Head of caudate nucleus (tissue), 42 donors: ENCODE measurements around the gene ATXN7L3.

Experiments used
- DNase-seq, 42 donors: peaks; one replicate each; pipeline versions ENCODE4 v3.0.0 to v3.0.0-alpha.2; 2020 to 2021; ENCODE audit warnings: mixed read lengths in 7 of 42
- intact Hi-C: fragments of 100-400 bp; cut with DNase I; formaldehyde crosslinking; loops from one replicate; pipeline ENCODE4 v1.15.0; 2022

The ATXN7L3 gene

GRCh38 chr17:44206825-44207155 is 7.1 kb upstream of the ATXN7L3 start:
- intact Hi-C loops = no loop called here
- DNase-seq = no peak

DNA sequence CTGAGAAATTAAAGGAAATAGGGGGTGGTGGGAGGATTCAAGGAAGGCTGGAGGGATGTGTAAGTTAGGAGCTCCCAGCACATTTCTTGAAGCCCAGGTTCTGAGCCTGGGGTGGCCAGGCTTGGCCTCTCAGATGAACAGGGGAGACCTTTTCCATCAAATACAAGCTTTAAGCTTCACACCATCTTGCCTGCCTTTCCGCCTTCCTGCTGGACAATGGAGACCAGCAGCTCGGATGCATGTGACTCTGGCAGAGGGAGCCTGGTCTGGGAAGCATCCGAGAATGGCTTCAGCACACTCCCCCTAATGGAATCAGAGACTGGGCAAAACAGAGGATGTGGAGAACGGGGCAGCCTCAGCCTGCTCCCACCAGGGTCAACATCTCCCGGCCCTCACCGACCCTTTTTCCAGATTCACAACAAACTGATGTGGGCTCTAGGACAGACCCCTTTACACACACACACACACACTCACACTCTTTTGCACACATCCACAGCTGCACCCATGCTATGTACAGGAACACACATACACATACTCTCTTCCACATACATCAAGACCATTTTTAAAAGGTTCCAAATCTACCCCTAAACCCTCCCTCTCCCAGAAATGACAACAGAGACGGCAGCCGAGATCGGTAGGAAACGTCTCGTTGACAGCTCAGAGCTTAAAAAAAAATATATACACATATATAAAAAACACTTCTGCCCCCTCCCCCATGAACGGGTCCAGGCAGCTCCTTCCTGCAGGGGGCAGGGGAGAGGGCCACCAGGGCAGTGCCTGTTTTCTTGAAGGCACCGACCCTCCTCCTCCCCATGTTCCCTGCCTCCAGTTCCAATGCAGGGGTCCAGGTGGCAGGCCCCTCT is 6.5 kb upstream of the ATXN7L3 start:
- no peak for DNase-seq
- intact Hi-C loops = no loop called here

DNA sequence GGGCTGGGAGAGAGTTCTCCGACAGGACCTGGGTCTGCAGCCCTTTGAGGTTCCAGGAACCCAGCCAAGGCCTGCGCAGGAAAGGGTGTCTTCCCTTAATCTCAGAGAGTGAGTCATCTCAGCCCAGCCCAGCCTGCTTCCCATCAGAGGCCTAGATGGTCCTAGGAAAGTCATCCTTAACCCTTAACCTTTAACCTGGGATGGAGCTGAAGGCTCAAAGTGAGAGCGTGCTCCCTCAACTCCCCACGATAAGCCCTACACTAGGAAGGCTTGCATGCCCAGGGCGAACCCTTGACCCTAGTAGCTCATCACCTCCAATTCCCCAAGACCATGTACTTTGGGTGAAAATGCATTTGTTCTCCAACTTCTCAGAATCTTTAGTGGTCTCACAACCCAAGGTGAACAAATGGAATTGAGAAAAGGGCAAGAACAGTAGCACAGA is 4.8 kb upstream of the ATXN7L3 start:
- no peak for DNase-seq
- intact Hi-C loops = no loop called here

DNA sequence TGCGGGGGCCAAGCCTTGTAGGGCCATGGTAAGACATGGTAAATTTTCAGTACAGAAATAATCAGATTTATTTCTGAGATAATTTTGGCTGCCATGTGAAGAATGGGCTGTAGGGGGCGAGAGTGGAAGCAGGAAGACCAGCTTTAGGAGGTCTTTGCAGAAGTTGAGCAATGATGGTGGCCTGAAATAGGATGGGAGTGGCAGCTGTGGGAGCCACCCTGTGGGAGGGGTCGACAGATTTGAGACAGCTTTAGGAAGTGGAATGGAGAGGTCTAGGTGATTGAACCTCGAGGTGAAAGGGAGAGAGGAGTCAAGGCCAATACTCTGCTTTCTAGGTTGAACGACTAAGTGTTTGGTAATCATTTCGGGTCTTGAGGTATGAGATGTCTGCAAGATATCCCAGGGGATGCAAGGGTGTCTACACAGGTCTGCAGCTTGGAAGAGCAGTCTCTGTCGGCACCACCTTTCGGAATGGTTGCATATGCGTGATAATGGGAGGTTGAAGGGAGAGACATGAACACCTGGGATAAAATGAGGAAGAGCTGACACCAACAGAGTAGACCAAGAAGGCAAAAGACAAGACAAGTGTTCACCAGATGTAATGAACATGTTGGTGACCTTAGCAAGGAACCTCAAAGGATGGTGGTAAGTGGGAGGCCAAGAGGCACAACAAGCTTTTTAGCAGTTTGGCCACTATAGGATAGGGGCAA is 4.2 kb upstream of the ATXN7L3 start:
- intact Hi-C loops = no loop called here
- DNase-seq = peak in 23 of 42 donors; percentile 20 to 76 (median 45)

DNA sequence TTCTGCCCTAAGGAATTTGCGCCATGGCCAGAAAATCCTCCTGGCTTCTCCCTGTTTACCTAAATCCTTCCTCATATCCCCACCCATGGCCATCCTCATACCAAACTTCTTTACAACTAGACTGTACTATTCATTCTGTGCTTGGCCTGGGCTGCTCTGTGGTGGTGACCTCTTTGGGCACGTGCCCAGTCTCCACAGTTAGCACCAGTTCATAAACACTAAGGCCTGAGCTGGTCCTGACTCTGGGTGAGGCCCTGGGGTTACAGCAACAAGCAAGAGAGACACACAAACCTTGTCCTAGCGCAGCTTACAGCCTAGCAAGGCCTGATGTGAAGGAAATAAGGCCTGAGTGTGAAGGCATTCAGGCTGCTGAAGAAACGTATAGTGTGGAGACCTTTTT is 3.1 kb upstream of the ATXN7L3 start:
- intact Hi-C loops = no loop called here
- DNase-seq = no peak

DNA sequence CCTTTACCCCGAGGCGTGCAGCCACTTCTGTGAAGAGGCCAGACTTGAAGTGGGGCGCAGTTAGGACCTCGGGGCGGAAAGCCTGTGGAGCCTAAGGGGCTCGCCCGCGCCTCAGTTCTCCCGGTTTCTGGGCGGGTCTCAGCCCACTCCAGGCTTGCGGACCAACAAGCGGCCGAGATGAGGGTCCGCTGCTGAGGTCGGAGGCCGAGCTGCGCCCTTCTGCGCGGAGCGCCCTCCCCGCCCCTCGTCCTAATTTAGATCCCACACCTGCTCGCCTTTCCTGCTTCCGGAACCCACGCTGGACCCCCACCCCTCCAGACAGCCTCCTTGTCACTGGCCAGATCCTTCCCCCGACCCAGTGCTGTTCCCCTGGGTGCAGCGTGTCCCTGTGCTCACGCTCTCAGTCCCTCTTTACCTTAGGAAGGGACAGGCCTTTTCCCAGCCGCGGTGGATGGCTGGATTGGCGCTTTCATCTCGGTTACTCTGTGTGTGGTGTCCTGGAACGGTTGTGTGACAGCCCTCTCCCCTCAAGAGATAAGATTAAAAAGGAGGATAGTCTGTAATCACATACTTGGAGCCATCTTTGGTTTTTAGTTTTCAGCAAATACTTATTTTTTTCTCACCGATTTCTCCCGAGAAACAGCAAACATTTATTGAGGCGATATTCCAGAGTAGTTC is 933 bp upstream of the ATXN7L3 start:
- peak in 9 of 42 donors; percentile 17 to 56 (median 27) for DNase-seq
- intact Hi-C loops = no loop called here

DNA sequence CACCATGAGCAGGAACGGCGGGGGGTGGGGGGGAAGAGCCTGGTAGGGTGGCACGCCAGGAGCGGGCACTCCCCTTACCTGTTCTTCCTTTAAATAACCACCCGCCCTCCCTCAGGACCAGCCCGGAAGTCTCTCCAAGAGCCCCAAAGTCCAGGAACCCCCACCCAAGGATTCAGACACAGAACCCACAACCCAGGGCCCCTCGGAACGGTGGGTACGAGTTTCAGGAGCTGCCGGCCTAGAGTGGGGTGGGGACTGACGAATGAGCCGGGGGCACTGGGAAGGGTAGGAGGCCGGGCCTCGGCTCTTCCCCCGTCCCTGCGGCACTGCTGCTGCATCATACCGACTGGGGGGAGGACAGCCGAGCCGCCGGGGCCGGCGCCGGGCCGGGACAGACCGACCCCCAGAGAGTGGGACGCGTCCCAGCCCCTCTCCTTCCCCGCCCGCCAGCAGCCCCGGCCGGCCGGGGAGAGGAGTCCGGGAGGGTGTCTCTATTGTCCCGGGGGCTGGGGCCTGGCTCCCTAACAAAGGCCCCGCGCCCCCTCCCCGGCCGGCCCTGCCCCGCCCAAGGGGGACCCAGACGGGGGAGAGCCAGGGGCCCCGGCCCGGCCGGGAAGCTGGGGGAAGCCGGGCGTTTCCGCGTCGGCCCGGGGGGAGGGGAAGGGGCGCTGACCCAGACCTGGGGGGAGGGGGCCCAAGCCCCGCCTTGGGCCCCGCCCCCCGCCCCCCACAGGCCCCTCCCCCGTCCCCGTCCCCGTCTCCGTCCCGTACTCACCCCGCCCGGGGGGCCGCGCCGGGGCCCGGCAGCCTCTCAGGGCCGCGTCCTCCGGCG is 747 bp downstream of the ATXN7L3 start:
- peak in 27 of 42 donors; percentile 17 to 68 (median 41) for DNase-seq
- intact Hi-C loops = no loop called here

DNA sequence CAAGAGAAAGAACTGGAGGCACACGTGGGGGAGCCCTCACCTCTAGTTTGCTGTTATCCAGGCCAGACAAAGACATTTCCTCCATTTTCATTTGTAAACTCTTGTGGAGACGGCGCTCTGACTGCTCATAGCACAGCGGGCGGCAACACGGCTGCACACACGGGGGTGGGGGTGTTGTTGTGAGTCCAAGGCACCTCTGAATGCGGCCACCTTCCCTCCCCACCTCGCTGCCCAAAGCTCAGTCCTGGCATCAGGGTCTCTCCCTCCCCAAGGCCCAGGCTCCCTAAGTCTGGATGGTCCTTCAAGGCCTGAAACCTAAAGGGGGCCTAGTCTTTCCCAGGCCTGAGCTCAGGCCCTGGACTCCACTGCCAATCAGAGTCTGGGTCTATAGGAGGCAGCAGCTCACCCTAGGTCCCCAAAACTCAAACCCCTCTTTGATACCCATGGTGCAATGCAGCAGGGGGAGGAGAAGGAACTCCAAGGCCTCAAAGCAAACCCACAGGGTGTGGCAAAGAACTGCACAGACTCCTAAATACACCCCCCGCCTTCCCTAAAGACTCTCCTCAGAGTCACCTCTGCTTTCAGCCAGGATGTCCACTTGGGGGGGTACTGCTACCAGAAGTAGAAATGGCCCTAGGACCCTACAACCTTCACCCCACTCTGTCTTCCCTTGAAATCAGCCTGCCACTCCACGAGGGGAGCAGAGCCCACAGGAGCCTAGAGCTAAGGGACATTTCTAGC is 1.5 kb downstream of the ATXN7L3 start:
- DNase-seq = peak in 19 of 42 donors; percentile 10 to 60 (median 38)
- intact Hi-C loops = no loop called here

- DNase-seq = no peak
- intact Hi-C loops = no loop called here
Measured at GRCh38 chr17:44197107-44197506, 2.6 kb downstream of the ATXN7L3 start.

GRCh38 chr17:44193326-44194084 is 6.2 kb downstream of the ATXN7L3 start:
- intact Hi-C loops = no loop called here
- DNase-seq = no peak

DNA sequence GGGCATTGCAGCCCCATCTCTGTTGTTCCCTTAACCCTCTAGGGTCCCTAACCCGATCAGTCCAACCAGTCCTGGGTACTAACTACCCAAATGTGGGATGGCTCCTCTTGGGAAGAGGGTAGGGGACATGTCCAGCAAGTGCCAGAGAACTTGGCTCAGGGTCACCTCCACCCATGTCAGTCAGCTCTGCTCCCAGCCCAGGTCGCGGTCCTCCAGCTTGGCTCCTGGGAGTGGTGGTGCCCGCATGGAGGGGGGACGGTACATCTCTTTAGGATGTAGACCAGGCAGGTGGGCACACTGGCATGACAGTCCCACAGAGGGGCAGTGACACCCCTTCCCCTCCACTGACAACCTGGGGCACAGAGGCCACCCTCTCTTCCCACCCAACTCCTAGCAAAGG is 6.9 kb downstream of the ATXN7L3 start:
- intact Hi-C loops = no loop called here
- no peak for DNase-seq

- no peak for DNase-seq
- intact Hi-C loops = no loop called here
Measured at GRCh38 chr17:44191941-44192496, 7.7 kb downstream of the ATXN7L3 start.

DNA sequence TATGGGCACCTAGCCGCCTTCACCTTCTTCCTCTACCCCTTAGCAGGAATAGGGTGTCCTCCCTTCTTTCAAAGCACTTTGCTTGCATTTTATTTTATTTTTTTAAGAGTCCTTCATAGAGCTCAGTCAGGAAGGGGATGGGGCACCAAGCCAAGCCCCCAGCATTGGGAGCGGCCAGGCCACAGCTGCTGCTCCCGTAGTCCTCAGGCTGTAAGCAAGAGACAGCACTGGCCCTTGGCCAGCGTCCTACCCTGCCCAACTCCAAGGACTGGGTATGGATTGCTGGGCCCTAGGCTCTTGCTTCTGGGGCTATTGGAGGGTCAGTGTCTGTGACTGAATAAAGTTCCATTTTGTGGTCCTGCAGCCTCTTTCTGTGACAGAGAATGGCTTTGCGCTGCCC is 8.3 kb downstream of the ATXN7L3 start:
- no peak for DNase-seq
- intact Hi-C loops = no loop called here

GRCh38 chr17:44190481-44190880 is 9.2 kb downstream of the ATXN7L3 start:
- no peak for DNase-seq
- intact Hi-C loops = no loop called here

DNA sequence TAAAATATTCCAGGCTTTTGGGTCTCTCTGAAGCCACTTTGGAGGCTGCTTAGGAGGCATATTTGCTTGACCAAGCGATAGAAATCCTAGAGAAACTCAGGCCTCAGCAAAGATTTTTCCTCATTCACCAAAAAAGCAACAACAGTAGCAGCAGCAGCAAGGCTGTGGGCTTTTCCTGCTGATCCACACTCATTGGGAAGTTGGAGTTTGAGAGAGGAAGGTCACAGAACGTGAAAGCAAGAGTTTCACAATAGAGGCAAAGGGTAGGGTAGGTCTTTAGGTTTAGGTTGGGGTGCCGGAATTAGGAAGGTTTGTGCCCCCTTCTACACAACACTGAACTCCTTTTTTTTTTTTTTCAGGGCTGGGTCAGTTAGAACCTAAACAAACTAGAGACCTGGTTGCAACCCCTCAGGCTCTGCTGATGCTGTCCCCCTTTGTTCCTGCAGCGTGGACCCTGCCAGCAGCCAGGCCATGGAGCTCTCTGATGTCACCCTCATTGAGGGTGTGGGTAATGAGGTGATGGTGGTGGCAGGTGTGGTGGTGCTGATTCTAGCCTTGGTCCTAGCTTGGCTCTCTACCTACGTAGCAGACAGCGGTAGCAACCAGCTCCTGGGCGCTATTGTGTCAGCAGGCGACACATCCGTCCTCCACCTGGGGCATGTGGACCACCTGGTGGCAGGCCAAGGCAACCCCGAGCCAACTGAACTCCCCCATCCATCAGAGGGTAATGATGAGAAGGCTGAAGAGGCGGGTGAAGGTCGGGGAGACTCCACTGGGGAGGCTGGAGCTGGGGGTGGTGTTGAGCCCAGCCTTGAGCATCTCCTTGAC is 10.9 kb downstream of the ATXN7L3 start:
- DNase-seq = no peak
- intact Hi-C loops = no loop called here

DNA sequence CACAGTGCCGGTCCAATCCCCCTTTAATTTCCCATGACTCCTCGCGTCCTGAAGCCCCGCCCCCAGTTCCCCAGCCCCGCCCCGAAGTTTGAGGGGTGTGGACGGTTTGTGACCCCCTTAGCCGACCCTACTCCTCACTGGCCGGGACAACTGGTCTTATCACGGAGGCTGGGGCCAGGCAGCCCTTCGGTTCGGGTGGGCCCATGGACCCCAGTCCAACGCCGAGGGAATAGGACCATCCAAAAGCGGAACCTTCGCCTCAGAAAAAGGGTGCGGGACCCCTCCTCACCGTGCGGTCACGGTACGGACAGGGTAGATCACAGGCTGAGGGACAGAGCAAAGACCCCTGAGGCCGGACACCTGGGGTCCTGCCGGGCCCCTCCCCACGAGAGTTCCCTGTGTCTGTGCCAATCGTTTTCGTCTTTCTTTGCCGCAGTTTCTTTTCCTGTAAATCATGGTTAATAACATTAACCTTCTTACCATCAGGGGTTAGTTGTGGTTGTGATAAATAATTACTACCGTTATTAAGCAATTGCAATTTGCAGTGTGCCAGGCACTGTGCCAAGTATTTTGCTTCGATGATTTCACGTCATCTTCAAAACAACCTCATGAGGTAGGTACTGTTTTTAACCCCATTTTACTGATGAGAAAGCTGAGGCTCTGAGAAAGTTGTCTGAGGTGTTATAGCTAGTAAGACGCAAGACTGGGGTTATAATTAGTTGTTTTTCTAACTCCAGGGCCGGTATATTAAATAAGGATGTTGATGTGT is 12.4 kb downstream of the ATXN7L3 start:
- intact Hi-C loops = no loop called here
- peak in 1 of 42 donors; percentile 58 for DNase-seq
